HG02763 (cell line): ENCODE data around the gene LSM14B.
A peak's percentile ranks its signal among the peaks of the same experiment; 100 is the strongest.

ENCODE experiments used
- ATAC-seq: cut with Tn5 transposase; IDR thresholded peaks from one replicate; pipeline ENCODE4 v1.9.1; 2021; ENCODE audit warnings: mild to moderate bottlenecking, moderate library complexity; ENCODE audit not compliant: unreplicated experiment

Gene LSM14B

GRCh38 chr20:62178316-62179161 is 56.3 kb downstream of the LSM14B start:
- no peak for ATAC-seq

- no peak for ATAC-seq
Observed at GRCh38 chr20:62179162-62179504, 56.9 kb downstream of the LSM14B start.

- ATAC-seq, result no peak
Observed at GRCh38 chr20:62181808-62182207, 59.5 kb downstream of the LSM14B start.

- peak; percentile 90 for ATAC-seq
Observed at GRCh38 chr20:62182469-62183425, 60.5 kb downstream of the LSM14B start, which contains the start of gene MTG2. Gene MTG2 (plus strand): TSS chr20:62183028. CDS start chr20:62193421, 10,393 bp downstream.

GRCh38 chr20:62183426-62184142 is 61.3 kb downstream of the LSM14B start:
- no peak for ATAC-seq
